ENCODE data around the gene TEX36.

GRCh38 chr10:125631806-125632205, 51.2 kb downstream of the TEX36 start:
- TF ChIP-seq CTCF (IDR thresholded peaks at IDR 0.05), result no peak
- no peak for TF ChIP-seq POLR2AphosphoS5 (IDR thresholded peaks at IDR 0.05; ENCODE audit: low read depth, low read length)
- no peak for TF ChIP-seq TCF7L2 (IDR thresholded peaks at IDR 0.05; ENCODE audit: low read depth, low read length)
- no peak for TF ChIP-seq SIN3A (IDR thresholded peaks at IDR 0.05; ENCODE audit: borderline replicate concordance, insufficient read depth, low read depth, low read length)
